PC-9 (cell line): ENCODE measurements around the gene TMEM240.

ENCODE experiments used
- CTCF ChIP-seq: fragments of 200-600 bp; sonication (generic); conservative IDR thresholded peaks from 2 replicates; pipeline ENCODE4 v1.6.1; 2017; ENCODE audit warnings: mixed run types, antibody characterized with exemption, mild to moderate bottlenecking, moderate library complexity
- EZH2 ChIP-seq: fragments of 200-600 bp; sonication (generic); IDR thresholded peaks from 2 replicates; pipeline ENCODE4 v1.8.0; 2017; ENCODE audit warnings: antibody characterized with exemption, low read depth

- TF ChIP-seq CTCF (no peak), EZH2 (no peak)
These were observed 42.3 kb upstream of the TMEM240 start for GRCh38 chr1:1582585-1583346.
